Measurements from ENCODE around the gene DYNLRB1. TPM values are rescaled to one million over a fixed set of nuclear protein-coding genes. Genes with fewer than 3 reads are reported as not detected.
"Not testable (repeated sequence)": the region's sequence is repeated elsewhere in the genome, so short reads cannot be mapped to it uniquely, and the experiment has no call there.

DYNLRB1 gene
- total RNA-seq, 2 donors from 2014 or later, result 70.5 to 75.9 TPM

GRCh38 chr20:34493646-34494045 lies 22.6 kb upstream of the DYNLRB1 start:
- Mint-ChIP-seq H3K4me1 (ENCODE audit: low read depth) (no peaks in the 10 kb centered on the region), H3K27me3 (ENCODE audit: low read depth) (no peaks in the 10 kb centered on the region), H3K36me3 (ENCODE audit: insufficient read depth in 2 of 2) (peaks cover 17 to 43% of the 10 kb centered on the region in 2 donors), H3K27ac (no peak overlapping the region), H3K4me3 (no peak overlapping the region), H3K9me3 (no peaks in the 10 kb centered on the region)
- no peak for DNase-seq
- ATAC-seq (replicated peaks in 1 of 2), result no peak

GRCh38 chr20:34495307-34495706 lies 20.9 kb upstream of the DYNLRB1 start:
- H3K36me3 Mint-ChIP-seq (ENCODE audit: insufficient read depth in 2 of 2), result peaks cover 24 to 50% of the 10 kb centered on the region in 2 donors
- H3K27me3 Mint-ChIP-seq (ENCODE audit: low read depth), result no peaks in the 10 kb centered on the region
- no peak overlapping the region for H3K4me3 Mint-ChIP-seq
- H3K27ac Mint-ChIP-seq, result no peak overlapping the region
- H3K9me3 Mint-ChIP-seq, result peaks cover 0 to 1% of the 10 kb centered on the region in 2 donors
- ATAC-seq (replicated peaks in 1 of 2) (no peak), DNase-seq (no peak)
- H3K4me1 Mint-ChIP-seq (ENCODE audit: low read depth), result no peaks in the 10 kb centered on the region

GRCh38 chr20:34495916-34496315 lies 20.3 kb upstream of the DYNLRB1 start:
- peaks cover 28 to 52% of the 10 kb centered on the region in 2 donors for H3K36me3 Mint-ChIP-seq (ENCODE audit: insufficient read depth in 2 of 2)
- no peak for ATAC-seq (replicated peaks in 1 of 2)

GRCh38 chr20:34497596-34497995 lies 18.6 kb upstream of the DYNLRB1 start:
- DNase-seq; H3K4me1 Mint-ChIP-seq (ENCODE audit: low read depth); ATAC-seq (replicated peaks in 1 of 2): not testable (repeated sequence)

More at GRCh38 chr20:34495916-34496315, 20.3 kb upstream of the DYNLRB1 start:
- Mint-ChIP-seq H3K9me3 (peaks cover 2 to 5% of the 10 kb centered on the region in 2 donors), H3K27me3 (ENCODE audit: low read depth) (no peaks in the 10 kb centered on the region), H3K27ac (no peak overlapping the region), H3K4me3 (no peak overlapping the region), H3K4me1 (ENCODE audit: low read depth) (no peaks in the 10 kb centered on the region)
- no peak for DNase-seq

GRCh38 chr20:34500823-34501222 lies 15.4 kb upstream of the DYNLRB1 start:
- DNase-seq (no peak), ATAC-seq (replicated peaks in 1 of 2) (no peak)
- Mint-ChIP-seq H3K4me1 (ENCODE audit: low read depth) (no peaks in the 10 kb centered on the region), H3K9me3 (peaks cover 2 to 5% of the 10 kb centered on the region in 2 donors), H3K4me3 (no peak overlapping the region), H3K27me3 (ENCODE audit: low read depth) (no peaks in the 10 kb centered on the region), H3K36me3 (ENCODE audit: insufficient read depth in 2 of 2) (peaks cover 23 to 41% of the 10 kb centered on the region in 2 donors), H3K27ac (no peak overlapping the region)

More at GRCh38 chr20:34497596-34497995, 18.6 kb upstream of the DYNLRB1 start:
- H3K4me3 Mint-ChIP-seq; H3K27me3 Mint-ChIP-seq (ENCODE audit: low read depth); H3K27ac Mint-ChIP-seq; H3K9me3 Mint-ChIP-seq: not testable (repeated sequence)
- H3K36me3 Mint-ChIP-seq (ENCODE audit: insufficient read depth in 2 of 2), result peaks cover 28 to 53% of the 10 kb centered on the region in 2 donors

- H3K27ac Mint-ChIP-seq, result no peak overlapping the region
- peaks cover 2 to 9% of the 10 kb centered on the region in 2 donors for H3K36me3 Mint-ChIP-seq (ENCODE audit: insufficient read depth in 2 of 2)
- DNase-seq, result no peak
- no peaks in the 10 kb centered on the region for H3K27me3 Mint-ChIP-seq (ENCODE audit: low read depth)
- ATAC-seq (replicated peaks in 1 of 2), result no peak
- H3K4me3 Mint-ChIP-seq, result no peak overlapping the region
- no peaks in the 10 kb centered on the region for H3K9me3 Mint-ChIP-seq
- H3K4me1 Mint-ChIP-seq (ENCODE audit: low read depth), result no peaks in the 10 kb centered on the region
These were observed 9.7 kb upstream of the DYNLRB1 start for GRCh38 chr20:34506480-34506879.

GRCh38 chr20:34507702-34508413 lies 8.4 kb upstream of the DYNLRB1 start:
- no peaks in the 10 kb centered on the region for H3K4me1 Mint-ChIP-seq (ENCODE audit: low read depth)
- no peak overlapping the region for H3K4me3 Mint-ChIP-seq
- no peaks in the 10 kb centered on the region for H3K9me3 Mint-ChIP-seq
- H3K27ac Mint-ChIP-seq, result no peak overlapping the region
- ATAC-seq (replicated peaks in 1 of 2), result no peak
- peaks cover 2 to 9% of the 10 kb centered on the region in 2 donors for H3K36me3 Mint-ChIP-seq (ENCODE audit: insufficient read depth in 2 of 2)
- H3K27me3 Mint-ChIP-seq (ENCODE audit: low read depth), result no peaks in the 10 kb centered on the region
- no peak for DNase-seq

GRCh38 chr20:34510575-34510974 lies 5.6 kb upstream of the DYNLRB1 start:
- ATAC-seq (replicated peaks in 1 of 2) (no peak), DNase-seq (no peak)
- H3K27me3 Mint-ChIP-seq (ENCODE audit: low read depth), result no peaks in the 10 kb centered on the region
- no peak overlapping the region for H3K4me3 Mint-ChIP-seq
- H3K9me3 Mint-ChIP-seq, result no peaks in the 10 kb centered on the region
- peaks cover 0 to 6% of the 10 kb centered on the region in 2 donors for H3K36me3 Mint-ChIP-seq (ENCODE audit: insufficient read depth in 2 of 2)
- H3K4me1 Mint-ChIP-seq (ENCODE audit: low read depth), result peaks cover 13% of the 10 kb centered on the region
- no peak overlapping the region for H3K27ac Mint-ChIP-seq

- DNase-seq (no peak), ATAC-seq (replicated peaks in 1 of 2) (no peak)
- Mint-ChIP-seq H3K4me3 (no peak overlapping the region), H3K9me3 (no peaks in the 10 kb centered on the region), H3K27ac (peak overlapping the region; percentile 7), H3K27me3 (ENCODE audit: low read depth) (no peaks in the 10 kb centered on the region), H3K4me1 (ENCODE audit: low read depth) (peaks cover 13% of the 10 kb centered on the region), H3K36me3 (ENCODE audit: insufficient read depth in 2 of 2) (peaks cover 0 to 7% of the 10 kb centered on the region in 2 donors)
These were observed 4.3 kb upstream of the DYNLRB1 start for GRCh38 chr20:34511891-34512265.

- ATAC-seq (replicated peaks in 1 of 2) (no peak), DNase-seq (no peak)
- H3K9me3 Mint-ChIP-seq, result no peaks in the 10 kb centered on the region
- peaks cover 13% of the 10 kb centered on the region for H3K4me1 Mint-ChIP-seq (ENCODE audit: low read depth)
- peaks cover 0 to 7% of the 10 kb centered on the region in 2 donors for H3K36me3 Mint-ChIP-seq (ENCODE audit: insufficient read depth in 2 of 2)
- H3K27ac Mint-ChIP-seq, result peak overlapping the region; percentile 7
- H3K4me3 Mint-ChIP-seq, result no peak overlapping the region
- no peaks in the 10 kb centered on the region for H3K27me3 Mint-ChIP-seq (ENCODE audit: low read depth)
These were observed 3.8 kb upstream of the DYNLRB1 start for GRCh38 chr20:34512266-34512954.

GRCh38 chr20:34512955-34513419 lies 3.2 kb upstream of the DYNLRB1 start:
- Mint-ChIP-seq H3K27ac (no peak overlapping the region), H3K9me3 (no peaks in the 10 kb centered on the region)

GRCh38 chr20:34514034-34514433 lies 2.2 kb upstream of the DYNLRB1 start:
- DNase-seq; H3K4me3 Mint-ChIP-seq; H3K27ac Mint-ChIP-seq; H3K9me3 Mint-ChIP-seq; ATAC-seq (replicated peaks in 1 of 2); H3K27me3 Mint-ChIP-seq (ENCODE audit: low read depth); H3K36me3 Mint-ChIP-seq (ENCODE audit: insufficient read depth in 2 of 2): not testable (repeated sequence)
- H3K4me1 Mint-ChIP-seq (ENCODE audit: low read depth), result peaks cover 28% of the 10 kb centered on the region

More at GRCh38 chr20:34512955-34513419, 3.2 kb upstream of the DYNLRB1 start:
- Mint-ChIP-seq H3K36me3 (ENCODE audit: insufficient read depth in 2 of 2) (peaks cover 0 to 5% of the 10 kb centered on the region in 2 donors), H3K4me1 (ENCODE audit: low read depth) (peaks cover 18% of the 10 kb centered on the region), H3K4me3 (no peak overlapping the region), H3K27me3 (ENCODE audit: low read depth) (no peaks in the 10 kb centered on the region)
- no peak for ATAC-seq (replicated peaks in 1 of 2)
- DNase-seq, result no peak

- Mint-ChIP-seq H3K36me3 (ENCODE audit: insufficient read depth in 2 of 2) (peaks cover 0 to 7% of the 10 kb centered on the region in 2 donors), H3K27me3 (ENCODE audit: low read depth) (no peaks in the 10 kb centered on the region), H3K27ac (peak overlapping the region; percentile 99), H3K4me3 (peak overlapping the region; percentile 98 to 99), H3K9me3 (no peaks in the 10 kb centered on the region), H3K4me1 (ENCODE audit: low read depth) (peaks cover 28% of the 10 kb centered on the region)
- DNase-seq (no peak), ATAC-seq (replicated peaks in 1 of 2) (peak; percentile 16 to 18)
These were observed 1.2 kb upstream of the DYNLRB1 start for GRCh38 chr20:34514897-34515483.

All from activated T-cell treated with anti-CD3 and anti-CD28 coated beads, Interleukin-2, amount 50 U/mL, for 72 hours (primary cell).